Common myeloid progenitor, CD34-positive (primary cell): ENCODE data around the gene SMAD1.
A peak's percentile ranks its signal among the peaks of the same experiment; 100 is the strongest.
"Not testable (repeated sequence)": the region's sequence is repeated elsewhere in the genome, so short reads cannot be mapped to it uniquely, and the experiment has no call there.

Experiments
- CTCF ChIA-PET: fragments of 350-600 bp; sonication (Branson Sonifier 250); formaldehyde crosslinking; loops from one replicate; lab custom pipeline; 2021; ENCODE audit warnings: antibody characterized with exemption; lab: Charles Lee
- POLR2A ChIA-PET: fragments of 350-600 bp; sonication (Branson Sonifier 250); formaldehyde crosslinking; loops from one replicate; lab custom pipeline; 2021; ENCODE audit warnings: antibody characterized with exemption; lab: Charles Lee
- DNase-seq, 3 donors: peaks; one replicate each; pipeline versions ENCODE4 v3.0.0 to v3.0.0-alpha.2; 2013
- H3K27ac ChIP-seq, 2 experiments: 1 replicate in 1 of 2; 2 replicates in 1 of 2; pipeline ENCODE4 v1.7.0; 2013; ENCODE audit warnings: inconsistent platforms in 2 of 2, low read length in 2 of 2, mild to moderate bottlenecking in 2 of 2, low read depth in 1 of 2, moderate library complexity in 1 of 2; ENCODE audit not compliant: severe bottlenecking in 2 of 2, insufficient read depth in 1 of 2, poor library complexity in 1 of 2
- H3K27me3 ChIP-seq, 5 experiments: replicated peaks in 2 of 5; 1 replicate in 3 of 5; 2 replicates in 2 of 5; pipeline versions ENCODE4 v1.6.1 to v1.7.0; 2013; ENCODE audit warnings: low read length in 4 of 5, mild to moderate bottlenecking in 2 of 5, moderate library complexity in 2 of 5, inconsistent platforms in 1 of 5; ENCODE audit not compliant: insufficient read depth in 5 of 5, control insufficient read depth in 4 of 5
- H3K36me3 ChIP-seq, 4 experiments: 1 replicate in 2 of 4; 2 replicates in 2 of 4; pipeline versions ENCODE4 v1.6.1 to v1.7.0; 2013; ENCODE audit warnings: low read length in 3 of 4, control low read depth in 1 of 4, mild to moderate bottlenecking in 1 of 4; ENCODE audit not compliant: control insufficient read depth in 4 of 4, insufficient read depth in 4 of 4
- H3K4me1 ChIP-seq, 4 experiments: 1 replicate in 3 of 4; 2 replicates in 1 of 4; pipeline versions ENCODE4 v1.6.1 to v1.7.1; 2013; ENCODE audit warnings: low read length in 3 of 4, mild to moderate bottlenecking in 3 of 4, control low read depth in 1 of 4, inconsistent platforms in 1 of 4, moderate library complexity in 1 of 4; ENCODE audit not compliant: control insufficient read depth in 4 of 4, insufficient read depth in 4 of 4; ENCODE audit errors: control extremely low read depth in 1 of 4
- H3K4me3 ChIP-seq, 7 experiments: 1 replicate in 4 of 7; 2 replicates in 3 of 7; pipeline versions ENCODE4 v1.5.1 to v1.7.0; 2013; ENCODE audit warnings: mild to moderate bottlenecking in 7 of 7, low read length in 6 of 7, moderate library complexity in 6 of 7, inconsistent platforms in 2 of 7, low read depth in 2 of 7, control low read depth in 1 of 7; ENCODE audit not compliant: insufficient read depth in 4 of 7, control insufficient read depth in 1 of 7; ENCODE audit errors: extremely low read depth in 1 of 7
- H3K9me3 ChIP-seq, 5 experiments: 1 replicate in 4 of 5; 2 replicates in 1 of 5; pipeline versions ENCODE4 v1.6.1 to v1.7.1; 2013; ENCODE audit warnings: low read length in 4 of 5, mild to moderate bottlenecking in 2 of 5, inconsistent platforms in 1 of 5, low read depth in 1 of 5, moderate library complexity in 1 of 5; ENCODE audit not compliant: control insufficient read depth in 4 of 5, insufficient read depth in 2 of 5; ENCODE audit errors: control extremely low read depth in 1 of 5
- WGBS: methylation state at CpG from one replicate; pipeline ENCODE4 v1.1.5; 2013; ENCODE audit not compliant: insufficient coverage; 5-methylcytosine and 5-hydroxymethylcytosine counted together

SMAD1 gene

GRCh38 chr4:145530662-145531061, 49.0 kb downstream of the SMAD1 start:
- Histone ChIP-seq H3K9me3 (peaks cover 0 to 2% (median 0%) of the 10 kb centered on the region in 5 experiments), H3K4me1 (peaks cover 0 to 4% (median under 1%) of the 10 kb centered on the region in 4 experiments)
- no CpG with 5 or more reads among the region's 1 CpG for WGBS

GRCh38 chr4:145531223-145531622, 49.6 kb downstream of the SMAD1 start:
- Histone ChIP-seq H3K4me3 (no peak overlapping the region), H3K36me3 (peaks cover 0 to 2% (median under 1%) of the 10 kb centered on the region in 4 experiments), H3K27ac (no peak overlapping the region), H3K27me3 (no peaks in the 10 kb centered on the region), H3K4me1 (peaks cover 0 to 4% (median 0%) of the 10 kb centered on the region in 4 experiments), H3K9me3 (peaks cover 0 to 2% (median 0%) of the 10 kb centered on the region in 5 experiments)
- DNase-seq, result peak in 1 of 3 donors; percentile 36
- ChIA-PET CTCF (interaction anchor here (0.6 to 1.5 kb wide), 2 partner anchors 26 to 1816 kb away, joined by 3 to 5 read pairs; no protein-coding TSS in a partner anchor), POLR2A (no interaction called here)
- 54% methylated on average over 1 of the region's 2 CpGs for WGBS

More at GRCh38 chr4:145530662-145531061, 49.0 kb downstream of the SMAD1 start:
- POLR2A ChIA-PET, result no interaction called here
- no peak overlapping the region for H3K4me3 ChIP-seq
- DNase-seq, result no peak
- CTCF ChIA-PET, result no interaction called here
- H3K27ac ChIP-seq, result no peak overlapping the region
- H3K36me3 ChIP-seq, result peaks cover 0 to 2% (median 0%) of the 10 kb centered on the region in 4 experiments
- H3K27me3 ChIP-seq, result no peaks in the 10 kb centered on the region

- Histone ChIP-seq H3K4me3 (no peak overlapping the region), H3K27me3 (no peaks in the 10 kb centered on the region), H3K9me3 (peaks cover 0 to 2% (median 0%) of the 10 kb centered on the region in 5 experiments), H3K4me1 (peaks cover 0 to 4% (median 0%) of the 10 kb centered on the region in 4 experiments), H3K36me3 (peaks cover 0 to 2% (median under 1%) of the 10 kb centered on the region in 4 experiments), H3K27ac (no peak overlapping the region)
- DNase-seq, result no peak
- ChIA-PET CTCF (interaction anchor here (0.6 to 1.5 kb wide), 2 partner anchors 25 to 1816 kb away, joined by 3 to 5 read pairs; no protein-coding TSS in a partner anchor), POLR2A (no interaction called here)
- WGBS, result 100% methylated on average over 2 of the region's 5 CpGs
These were observed 50.2 kb downstream of the SMAD1 start for GRCh38 chr4:145531859-145532258.

- peaks cover 0 to 2% (median 0%) of the 10 kb centered on the region in 5 experiments for H3K9me3 ChIP-seq
- DNase-seq, result no peak
- H3K4me3 ChIP-seq, result no peak overlapping the region
- H3K27me3 ChIP-seq, result no peaks in the 10 kb centered on the region
- ChIA-PET POLR2A (no interaction called here), CTCF (interaction anchor here (0.9 kb wide), 1 partner anchor 60 kb away, joined by 3 read pairs; no protein-coding TSS in a partner anchor)
- peaks cover 0 to 2% (median under 1%) of the 10 kb centered on the region in 4 experiments for H3K36me3 ChIP-seq
- WGBS, result 96% methylated on average over 3 of the region's 4 CpGs
- no peak overlapping the region for H3K27ac ChIP-seq
- H3K4me1 ChIP-seq, result peaks cover 0 to 4% (median 2%) of the 10 kb centered on the region in 4 experiments
These were observed 51.3 kb downstream of the SMAD1 start for GRCh38 chr4:145533001-145533400.

- POLR2A ChIA-PET, H3K27me3 ChIP-seq, H3K9me3 ChIP-seq, H3K4me3 ChIP-seq, H3K4me1 ChIP-seq, H3K36me3 ChIP-seq, DNase-seq, H3K27ac ChIP-seq: not testable (repeated sequence)
- CTCF ChIA-PET, result interaction anchor here (0.6 to 0.9 kb wide), 2 partner anchors 36 to 60 kb away, joined by 3 read pairs; no protein-coding TSS in a partner anchor
- WGBS, result 94% methylated on average over 3 of the region's 3 CpGs
These were observed 51.8 kb downstream of the SMAD1 start for GRCh38 chr4:145533415-145533814.

- Histone ChIP-seq H3K9me3 (peaks cover 0 to 2% (median 0%) of the 10 kb centered on the region in 5 experiments), H3K27me3 (no peaks in the 10 kb centered on the region), H3K36me3 (peaks cover 0 to 2% (median under 1%) of the 10 kb centered on the region in 4 experiments), H3K27ac (no peak overlapping the region), H3K4me3 (no peak overlapping the region), H3K4me1 (peaks cover 0 to 4% (median 2%) of the 10 kb centered on the region in 4 experiments)
- 100% methylated on average over 1 of the region's 1 CpG for WGBS
- ChIA-PET CTCF (interaction anchor here (0.6 kb wide), 1 partner anchor 37 kb away, joined by 3 read pairs; no protein-coding TSS in a partner anchor), POLR2A (no interaction called here)
- DNase-seq, result no peak
These were observed 52.3 kb downstream of the SMAD1 start for GRCh38 chr4:145533961-145534360.

GRCh38 chr4:145535202-145535601, 53.5 kb downstream of the SMAD1 start:
- H3K9me3 ChIP-seq, result peaks cover 0 to 2% (median 0%) of the 10 kb centered on the region in 5 experiments
- H3K4me3 ChIP-seq, result no peak overlapping the region
- no peak for DNase-seq
- CTCF ChIA-PET, result no interaction called here
- no peaks in the 10 kb centered on the region for H3K27me3 ChIP-seq
- H3K4me1 ChIP-seq, result peaks cover 0 to 4% (median 3%) of the 10 kb centered on the region in 4 experiments
- H3K27ac ChIP-seq, result no peak overlapping the region
- POLR2A ChIA-PET, result no interaction called here
- 100% methylated on average over 1 of the region's 1 CpG for WGBS
- H3K36me3 ChIP-seq, result peaks cover 0 to 4% (median 2%) of the 10 kb centered on the region in 4 experiments
